ENCODE measurements around the gene L3MBTL4.
"Not testable (repeated sequence)": the region's sequence is repeated elsewhere in the genome, so short reads cannot be mapped to it uniquely, and the experiment has no call there.

L3MBTL4 gene

DNA sequence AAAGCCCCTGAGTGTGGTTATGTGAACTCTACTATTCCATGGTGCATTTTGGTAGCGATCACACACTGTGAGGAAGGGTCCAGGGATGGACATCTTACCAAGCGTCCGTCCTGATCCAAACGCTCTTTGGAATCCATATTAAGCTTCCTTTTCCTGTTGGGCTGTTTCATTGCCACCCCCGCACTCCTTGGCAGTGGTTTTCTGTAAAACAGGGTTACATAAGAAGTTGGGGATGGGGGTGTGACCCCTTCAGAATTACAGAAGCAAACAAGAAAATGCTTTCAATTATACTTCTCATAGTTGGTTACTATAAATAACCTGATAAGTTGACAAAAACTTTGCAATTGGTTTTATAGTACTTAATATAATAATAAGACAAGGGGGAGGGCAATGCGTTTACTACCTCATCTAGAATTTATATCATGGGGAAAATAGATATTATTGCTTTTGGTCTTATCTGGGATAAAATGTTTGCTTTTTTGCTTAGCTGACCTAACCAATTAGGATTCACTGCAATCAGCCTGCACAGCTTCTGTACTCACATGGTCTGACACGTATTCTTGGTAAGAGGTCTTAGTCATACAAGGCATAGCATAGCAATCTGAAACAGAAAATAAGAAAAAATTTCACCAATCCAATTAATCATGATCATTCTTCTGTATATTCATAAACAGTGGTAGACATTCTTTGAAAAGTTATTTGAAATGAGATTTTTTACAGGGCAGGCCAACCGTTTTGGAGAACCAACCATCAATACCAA is 103.1 kb downstream of the L3MBTL4 start:
- DNase-seq (ENCODE audit: low read depth in 2 of 2): no peak

GRCh38 chr18:6310714-6311113 is 104.0 kb downstream of the L3MBTL4 start:
- DNase-seq (ENCODE audit: low read depth in 2 of 2): no peak

DNA sequence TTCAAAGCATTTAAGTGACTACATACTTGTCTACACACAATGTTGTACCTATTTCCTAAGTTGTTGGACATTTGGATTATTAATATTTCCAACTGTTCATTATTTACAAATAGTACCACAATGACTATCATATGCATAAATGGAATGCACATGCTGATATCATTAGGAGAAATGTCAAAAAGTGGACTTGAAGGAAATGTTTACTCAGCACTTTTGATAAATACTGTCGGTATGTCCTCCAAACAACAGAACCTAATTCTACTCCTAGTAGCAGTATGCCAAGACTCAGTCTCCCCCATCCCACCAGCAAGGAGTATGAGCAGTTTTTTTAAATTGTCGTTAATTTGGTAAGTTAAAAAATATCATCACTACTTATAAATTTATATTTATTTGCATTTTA is 116.8 kb downstream of the L3MBTL4 start:
- DNase-seq (ENCODE audit: low read depth in 2 of 2): no peak

GRCh38 chr18:6294148-6294784 is 120.4 kb downstream of the L3MBTL4 start:
- DNase-seq (ENCODE audit: low read depth in 2 of 2): no peak

DNA sequence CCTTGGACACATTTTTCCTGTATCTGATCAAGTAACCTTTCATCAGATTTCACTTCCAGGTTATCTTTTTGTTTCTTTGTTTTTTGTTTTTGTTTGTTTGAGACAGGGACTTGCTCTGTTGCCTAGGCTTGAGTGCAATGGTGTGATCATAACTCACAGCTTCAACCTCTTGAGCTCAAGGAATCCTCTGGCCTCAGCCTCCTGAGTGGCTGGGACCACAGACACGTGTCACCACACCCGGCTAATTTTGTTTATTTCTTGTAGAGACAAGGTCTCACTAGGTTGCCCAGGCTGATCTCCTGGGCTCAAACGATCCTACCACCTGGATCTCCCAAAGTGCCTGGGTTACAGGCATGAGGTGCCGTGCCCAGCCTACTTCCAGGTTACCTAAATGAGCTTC is 124.9 kb downstream of the L3MBTL4 start:
- no peak for DNase-seq (ENCODE audit: low read depth in 2 of 2)

DNA sequence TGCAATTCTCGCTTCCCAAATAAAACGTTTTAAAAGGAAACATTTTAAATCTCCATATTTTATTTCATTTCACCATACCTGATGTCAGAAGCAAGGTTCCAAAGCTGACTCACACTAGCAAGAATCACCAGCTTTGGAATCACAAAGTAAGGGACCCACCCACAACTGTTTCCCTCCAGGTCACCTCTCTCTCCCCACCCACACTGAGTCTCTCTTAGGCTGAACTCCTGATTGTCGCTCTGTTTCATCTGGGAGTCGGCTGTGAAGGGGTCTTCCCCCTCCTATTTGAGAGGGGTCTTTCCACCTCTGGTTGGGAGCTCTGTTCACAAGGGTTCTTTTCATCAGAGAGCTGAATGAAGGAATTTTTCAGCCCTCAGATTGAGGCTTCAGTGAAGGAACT is 128.1 kb downstream of the L3MBTL4 start:
- DNase-seq (ENCODE audit: low read depth in 2 of 2): no peak

DNA sequence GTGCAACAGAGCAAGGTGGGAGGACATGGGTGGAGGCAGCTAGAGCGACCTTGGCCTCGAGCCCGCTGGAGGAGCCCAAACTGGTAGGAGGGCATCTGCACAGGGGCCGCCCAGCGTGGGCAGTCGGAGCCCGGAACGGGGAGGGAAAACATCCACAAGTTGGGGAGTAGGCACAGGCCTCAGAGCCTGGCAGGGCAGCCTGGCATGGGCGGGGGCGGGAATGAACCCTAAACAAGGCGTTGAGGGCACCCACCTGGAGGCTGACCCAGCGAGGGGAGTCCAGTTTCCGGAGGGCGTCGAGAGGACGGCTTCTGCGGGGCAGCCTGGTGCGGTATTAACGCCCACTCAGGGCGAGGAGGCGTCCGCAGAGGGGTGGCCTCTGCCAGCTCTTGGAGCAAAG is 129.9 kb downstream of the L3MBTL4 start:
- DNase-seq (ENCODE audit: low read depth in 2 of 2): no peak

- DNase-seq (ENCODE audit: low read depth in 2 of 2): no peak
Measured at GRCh38 chr18:6284300-6284699, 130.4 kb downstream of the L3MBTL4 start.

GRCh38 chr18:6281874-6282273 is 132.8 kb downstream of the L3MBTL4 start:
- no peak for DNase-seq (ENCODE audit: low read depth in 2 of 2)

DNA sequence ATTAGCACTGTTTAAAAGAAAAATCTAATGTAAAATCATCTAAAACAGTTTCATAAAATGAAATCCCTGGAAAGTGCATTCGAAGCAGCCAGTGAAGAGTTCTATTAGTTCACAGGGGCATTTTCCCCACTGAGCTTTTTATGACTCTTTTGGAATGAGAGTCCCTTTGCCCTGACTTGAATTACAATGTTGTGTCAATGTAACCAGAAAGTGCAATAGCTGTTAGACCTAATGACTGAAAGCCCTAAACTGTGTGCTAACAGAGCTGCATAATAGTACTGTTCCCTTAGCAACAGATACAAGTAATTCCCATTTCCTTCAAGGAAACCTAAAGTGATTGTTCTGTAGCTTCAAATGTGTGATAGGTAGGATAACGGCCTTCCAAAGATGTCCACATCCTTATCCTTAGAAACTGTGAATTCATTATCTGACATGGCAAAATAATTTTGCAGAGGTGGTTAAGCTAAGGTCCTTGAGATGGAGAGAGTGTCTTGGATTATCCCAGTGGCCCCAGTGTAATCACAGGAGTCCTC is 134.4 kb downstream of the L3MBTL4 start:
- DNase-seq (ENCODE audit: low read depth in 2 of 2): no peak

GRCh38 chr18:6279308-6279707 is 135.4 kb downstream of the L3MBTL4 start:
- no peak for DNase-seq (ENCODE audit: low read depth in 2 of 2)

- DNase-seq (ENCODE audit: low read depth in 2 of 2): no peak
Measured at GRCh38 chr18:6273423-6273822, 141.3 kb downstream of the L3MBTL4 start.

DNA sequence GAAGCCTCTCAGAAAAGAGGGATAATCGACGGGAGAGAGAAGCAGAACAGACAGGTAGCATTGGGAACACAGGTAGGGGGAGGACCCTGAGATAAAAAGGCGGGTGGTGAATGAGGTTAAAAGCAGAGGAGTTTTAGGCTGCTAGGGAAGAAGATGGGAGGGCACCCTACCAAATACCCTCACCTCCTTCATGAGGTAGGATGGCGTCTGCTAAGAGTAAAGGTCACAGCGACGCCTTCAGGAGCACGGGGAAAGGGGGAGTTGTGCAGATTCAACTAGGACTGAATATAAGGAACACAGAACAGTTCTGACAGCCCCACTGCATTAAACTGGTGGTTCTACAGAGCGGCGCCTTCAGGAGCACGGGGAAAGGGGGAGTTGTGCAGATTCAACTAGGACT is 142.6 kb downstream of the L3MBTL4 start:
- not testable (repeated sequence) for DNase-seq (ENCODE audit: low read depth in 2 of 2)

- no peak for DNase-seq (ENCODE audit: low read depth in 2 of 2)
Measured at GRCh38 chr18:6271585-6271984, 143.1 kb downstream of the L3MBTL4 start.

DNA sequence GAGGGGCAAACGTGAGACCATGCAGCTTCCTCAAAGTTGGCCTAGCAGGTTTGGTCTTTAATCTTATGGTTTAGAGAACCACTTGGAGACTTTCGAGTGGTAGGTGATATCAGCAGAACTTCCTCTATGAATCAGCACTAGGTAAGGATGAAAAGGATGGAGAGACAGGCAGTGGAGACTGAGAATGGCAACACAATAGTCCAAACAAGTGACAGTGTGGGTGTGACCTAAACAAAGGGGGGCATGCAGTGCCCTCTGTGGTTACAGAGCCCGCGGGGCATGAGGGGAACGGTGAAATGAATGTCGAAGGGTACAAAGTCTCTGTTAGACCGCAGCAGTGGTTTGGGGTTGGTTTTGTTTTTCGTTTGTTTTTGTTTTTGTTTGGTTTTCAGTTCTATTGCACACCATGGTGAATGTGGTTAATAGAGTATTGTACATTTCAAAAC is 143.9 kb downstream of the L3MBTL4 start:
- no peak for DNase-seq (ENCODE audit: low read depth in 2 of 2)

DNA sequence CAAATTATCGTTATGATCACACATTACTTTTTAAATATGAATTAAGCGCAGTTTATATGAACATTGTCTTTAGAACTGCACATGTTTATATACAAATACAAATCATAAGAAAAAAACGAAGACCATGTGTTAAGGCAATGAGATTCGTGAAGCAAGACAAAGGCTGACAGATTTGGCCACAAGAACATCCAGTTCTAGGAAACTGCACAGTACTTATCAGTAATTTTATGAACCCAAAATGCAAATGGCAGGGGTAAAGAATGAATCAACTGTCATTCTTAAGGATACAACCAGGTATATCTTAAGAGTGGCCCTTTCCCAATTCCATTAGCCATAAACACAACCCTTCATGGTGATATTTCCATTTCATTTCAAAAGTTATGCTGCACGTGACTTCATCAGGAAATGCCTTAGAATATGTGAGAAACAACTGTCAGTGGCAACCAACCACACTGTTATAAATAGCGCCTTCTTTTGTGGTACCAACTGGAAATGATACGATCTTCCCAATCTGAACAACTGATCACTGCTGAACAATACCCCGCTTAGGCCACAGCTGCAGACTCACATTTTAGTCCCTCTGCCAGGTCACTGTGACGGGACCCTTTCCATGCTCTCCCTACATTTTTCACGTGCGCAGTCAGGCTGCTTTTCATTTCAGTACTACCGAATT is 144.9 kb downstream of the L3MBTL4 start:
- no peak for DNase-seq (ENCODE audit: low read depth in 2 of 2)

DNA sequence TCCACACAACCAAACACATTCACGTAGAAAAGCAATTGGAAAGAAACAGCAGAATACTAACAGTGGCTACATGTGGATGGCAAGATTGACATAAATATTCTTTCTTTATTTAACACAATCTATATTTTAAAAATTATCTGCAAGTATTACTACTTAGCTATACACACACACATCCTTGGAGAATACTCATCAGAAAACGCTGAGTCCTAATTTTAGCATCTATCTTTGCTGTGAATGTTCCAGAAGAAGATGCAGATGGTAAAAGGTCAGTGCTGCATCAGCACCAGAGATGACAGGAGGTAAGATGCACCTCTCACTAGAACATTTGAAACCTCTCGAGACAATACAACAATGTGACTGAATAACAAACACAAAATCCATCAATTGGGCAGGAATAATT is 148.5 kb downstream of the L3MBTL4 start:
- no peak for DNase-seq (ENCODE audit: low read depth in 2 of 2)

DNA sequence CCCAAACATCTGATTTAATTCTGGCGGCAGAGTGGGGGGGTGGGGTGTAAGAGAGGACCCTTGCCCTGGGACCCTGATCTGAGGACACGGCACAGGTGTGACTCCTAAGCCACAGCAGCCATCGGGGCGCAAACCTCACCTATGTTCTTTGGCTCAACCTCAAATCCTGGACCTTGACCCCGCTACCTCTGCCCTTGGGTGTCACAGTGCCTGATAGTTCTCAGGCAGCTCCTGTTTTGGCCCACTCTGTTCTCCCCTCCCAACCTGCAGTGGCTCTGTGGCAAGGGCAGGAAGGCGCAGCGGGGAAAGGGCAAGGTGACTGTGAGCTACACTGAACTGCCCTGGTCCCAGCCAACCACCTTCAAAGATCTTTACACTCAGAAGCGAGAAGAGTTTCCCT is 152.8 kb downstream of the L3MBTL4 start:
- no peak for DNase-seq (ENCODE audit: low read depth in 2 of 2)

DNA sequence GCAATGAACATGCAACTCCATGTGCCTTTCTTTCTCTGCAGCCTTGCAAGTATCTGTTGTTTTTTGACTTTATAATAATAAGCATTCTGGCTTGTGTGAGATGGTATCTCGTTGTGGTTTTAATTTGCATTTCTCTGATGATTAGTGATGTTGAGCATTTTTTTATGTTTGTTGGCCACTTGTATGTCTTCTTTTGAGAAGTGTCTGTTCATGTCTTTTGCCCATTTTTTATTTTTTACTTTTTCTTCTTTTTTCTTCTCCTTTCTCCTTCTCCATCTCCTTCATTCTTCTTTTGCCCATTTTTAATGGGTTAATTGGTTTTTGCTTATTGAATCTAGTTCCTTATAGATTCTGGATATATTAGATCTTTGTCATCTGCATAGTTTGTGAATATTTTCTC is 155.4 kb downstream of the L3MBTL4 start:
- not testable (repeated sequence) for DNase-seq (ENCODE audit: low read depth in 2 of 2)

DNA sequence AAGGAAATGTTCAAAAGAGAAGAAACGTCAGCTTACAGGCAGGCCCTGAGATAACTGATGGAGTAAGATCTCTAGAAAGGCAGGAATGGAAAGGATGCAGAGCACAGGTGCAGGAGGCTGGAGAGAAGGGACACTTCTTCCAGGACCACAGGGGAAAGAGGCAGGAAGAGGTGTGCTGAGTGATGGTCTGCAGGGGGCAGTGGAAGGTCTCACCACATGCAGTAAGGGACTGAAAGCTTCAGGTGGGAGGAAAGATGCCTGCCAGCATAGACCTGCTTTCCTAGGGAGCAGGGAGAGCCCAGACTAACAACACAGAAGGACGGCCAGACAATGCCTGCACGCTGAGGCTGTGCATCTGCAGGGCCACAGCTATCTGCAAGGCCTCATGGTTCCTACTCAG is 156.8 kb downstream of the L3MBTL4 start:
- DNase-seq (ENCODE audit: low read depth in 2 of 2): no peak

- no peak for DNase-seq (ENCODE audit: low read depth in 2 of 2)
Measured at GRCh38 chr18:6256521-6256920, 158.2 kb downstream of the L3MBTL4 start.

DNA sequence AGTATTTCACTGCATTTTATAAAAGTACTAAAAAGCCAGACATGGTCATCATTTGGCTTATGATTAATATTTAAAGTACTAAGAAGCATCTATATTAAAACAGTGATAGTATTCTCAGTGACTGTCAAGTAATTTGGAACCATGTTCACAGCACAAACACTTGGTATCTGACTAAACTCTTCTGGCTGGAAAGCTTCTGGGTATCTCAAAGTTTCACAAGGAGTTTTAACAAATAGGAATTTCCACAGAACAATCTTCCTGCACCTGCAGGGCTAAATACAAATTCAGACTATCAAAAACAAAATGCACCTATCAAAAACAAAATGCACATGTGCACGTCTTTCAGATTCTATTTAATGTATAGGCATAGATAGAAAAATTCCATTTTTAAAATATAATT is 158.8 kb downstream of the L3MBTL4 start:
- DNase-seq (ENCODE audit: low read depth in 2 of 2): no peak

Data from stimulated activated CD8-positive, alpha-beta memory T cell treated with anti-CD3 and anti-CD28 coated beads, Interleukin-15, amount 100 ng/mL, for 4 hours (primary cell).